OCI-M1 (cell line): ENCODE measurements around the gene CTNNA1.
"Not testable (repeated sequence)": the region's sequence is repeated elsewhere in the genome, so short reads cannot be mapped to it uniquely, and the experiment has no call there.

Experiments used
- DNase-seq: peaks from one replicate; lab custom pipeline; 2025; lab: John Stamatoyannopoulos, UW

The CTNNA1 gene

GRCh38 chr5:138809391-138809790 lies 56.2 kb downstream of the CTNNA1 start:
- no peak for DNase-seq

DNA sequence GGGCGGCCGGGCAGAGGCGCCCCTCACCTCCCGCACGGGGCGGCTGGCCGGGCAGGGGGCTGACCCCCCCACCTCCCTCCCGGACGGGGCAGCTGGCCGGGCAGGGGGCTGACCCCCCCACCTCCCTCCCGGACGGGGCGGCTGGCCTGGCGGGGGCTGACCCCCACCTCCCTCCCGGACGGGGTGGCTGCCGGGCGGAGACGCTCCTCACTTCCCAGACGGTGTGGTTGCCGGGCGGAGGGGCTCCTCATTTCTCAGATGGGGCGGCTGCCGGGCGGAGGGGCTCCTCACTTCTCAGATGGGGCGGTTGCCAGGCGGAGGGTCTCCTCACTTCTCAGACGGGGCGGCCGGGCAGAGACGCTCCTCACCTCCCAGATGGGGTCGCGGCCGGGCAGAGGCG lies 57.6 kb downstream of the CTNNA1 start:
- DNase-seq: not testable (repeated sequence)

DNA sequence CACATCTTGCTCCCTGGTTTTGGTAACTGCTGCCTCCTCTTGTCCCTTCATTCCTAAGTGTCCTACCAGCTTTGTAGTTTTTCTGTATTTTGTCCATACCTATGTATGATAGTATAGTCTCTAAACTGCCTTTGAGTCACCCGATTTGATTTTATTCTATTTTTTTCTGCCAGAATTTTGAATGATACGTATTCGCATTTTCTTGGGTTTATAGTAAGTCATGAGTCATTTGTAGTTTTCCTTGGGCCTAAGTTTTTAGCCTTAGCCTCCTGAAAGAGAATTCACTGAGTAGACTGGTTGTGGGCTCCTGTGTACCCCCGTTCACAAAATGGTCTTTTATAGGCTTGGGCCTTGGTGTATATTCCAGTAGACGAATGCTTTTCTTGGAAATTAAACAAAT lies 62.3 kb downstream of the CTNNA1 start:
- no peak for DNase-seq

- no peak for DNase-seq
These were observed 64.0 kb downstream of the CTNNA1 start for GRCh38 chr5:138817241-138817640.

- no peak for DNase-seq
These were observed 65.9 kb downstream of the CTNNA1 start for GRCh38 chr5:138819081-138819480.

GRCh38 chr5:138820695-138821094 lies 67.5 kb downstream of the CTNNA1 start:
- DNase-seq: no peak

DNA sequence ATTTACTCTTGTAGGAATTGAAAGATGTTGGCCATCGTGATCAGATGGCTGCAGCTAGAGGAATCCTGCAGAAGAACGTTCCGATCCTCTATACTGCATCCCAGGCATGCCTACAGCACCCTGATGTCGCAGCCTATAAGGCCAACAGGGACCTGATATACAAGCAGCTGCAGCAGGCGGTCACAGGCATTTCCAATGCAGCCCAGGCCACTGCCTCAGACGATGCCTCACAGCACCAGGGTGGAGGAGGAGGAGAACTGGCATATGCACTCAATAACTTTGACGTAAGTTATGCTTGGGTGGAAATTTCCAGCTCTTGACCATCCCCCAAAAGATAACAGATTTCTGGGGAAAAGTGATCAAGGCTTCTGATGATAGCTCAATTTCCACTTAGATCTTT lies 71.3 kb downstream of the CTNNA1 start:
- peak; percentile 37 for DNase-seq

- peak; percentile 56 for DNase-seq
These were observed 72.0 kb downstream of the CTNNA1 start for GRCh38 chr5:138824924-138825863.

- DNase-seq: no peak
These were observed 75.3 kb downstream of the CTNNA1 start for GRCh38 chr5:138828556-138828955.

DNA sequence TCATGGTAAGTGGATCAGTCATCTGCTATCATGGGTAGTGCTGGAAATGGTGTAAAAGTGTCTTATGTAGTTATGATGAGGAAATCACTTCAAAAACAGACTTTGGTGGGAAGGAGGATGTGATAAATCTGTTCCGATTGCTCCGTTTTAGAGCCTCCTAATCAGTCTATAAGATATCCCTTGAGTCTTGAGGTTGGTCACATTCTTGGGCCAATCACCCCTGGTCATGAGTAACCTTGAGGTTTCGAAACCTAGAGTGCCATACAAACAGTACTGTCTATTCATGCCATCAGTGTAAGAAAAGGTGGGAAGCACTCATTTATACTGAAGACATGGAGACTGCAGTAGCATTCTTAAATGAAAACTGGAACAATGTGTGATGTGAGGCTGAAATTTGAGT lies 76.1 kb downstream of the CTNNA1 start:
- DNase-seq: no peak

DNA sequence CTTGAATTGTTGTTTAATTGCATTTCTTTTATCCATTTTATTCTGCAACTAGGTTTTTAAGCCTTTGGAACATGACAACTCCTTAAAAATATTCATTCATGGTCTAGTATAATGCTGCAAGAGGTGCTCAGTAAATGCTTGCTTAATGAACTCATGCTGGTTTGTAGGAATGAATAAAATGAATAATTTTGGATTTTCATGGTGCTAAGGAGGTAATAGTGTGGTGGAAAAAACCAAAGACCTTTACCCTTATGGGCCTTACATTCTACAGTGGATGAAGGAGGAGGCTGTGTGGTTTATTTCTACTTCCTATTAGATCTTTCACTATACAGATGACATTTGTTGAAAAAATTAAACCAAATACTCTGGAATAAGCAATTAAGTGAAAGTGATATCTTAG lies 78.5 kb downstream of the CTNNA1 start:
- no peak for DNase-seq

- DNase-seq: peak; percentile 52
These were observed 79.0 kb downstream of the CTNNA1 start for GRCh38 chr5:138832218-138832617.

DNA sequence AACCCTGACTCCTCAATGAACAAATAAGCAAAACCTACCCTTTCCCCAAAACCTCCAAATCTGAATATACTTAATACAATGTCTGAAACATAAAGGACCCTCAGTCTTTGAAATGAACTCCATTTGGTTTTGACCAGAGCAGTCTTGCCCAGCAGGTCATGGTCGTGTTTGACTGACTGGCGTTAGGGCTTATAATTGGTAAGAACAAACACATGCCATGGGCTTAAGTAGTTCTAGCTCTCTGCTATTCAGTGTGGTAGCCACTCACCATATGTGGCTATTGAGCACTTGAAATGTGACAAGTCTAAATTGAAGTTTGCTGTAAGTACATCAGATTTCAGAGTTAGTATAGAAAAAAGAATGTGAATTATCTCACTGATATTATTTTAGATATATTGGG lies 79.9 kb downstream of the CTNNA1 start:
- DNase-seq: no peak

DNA sequence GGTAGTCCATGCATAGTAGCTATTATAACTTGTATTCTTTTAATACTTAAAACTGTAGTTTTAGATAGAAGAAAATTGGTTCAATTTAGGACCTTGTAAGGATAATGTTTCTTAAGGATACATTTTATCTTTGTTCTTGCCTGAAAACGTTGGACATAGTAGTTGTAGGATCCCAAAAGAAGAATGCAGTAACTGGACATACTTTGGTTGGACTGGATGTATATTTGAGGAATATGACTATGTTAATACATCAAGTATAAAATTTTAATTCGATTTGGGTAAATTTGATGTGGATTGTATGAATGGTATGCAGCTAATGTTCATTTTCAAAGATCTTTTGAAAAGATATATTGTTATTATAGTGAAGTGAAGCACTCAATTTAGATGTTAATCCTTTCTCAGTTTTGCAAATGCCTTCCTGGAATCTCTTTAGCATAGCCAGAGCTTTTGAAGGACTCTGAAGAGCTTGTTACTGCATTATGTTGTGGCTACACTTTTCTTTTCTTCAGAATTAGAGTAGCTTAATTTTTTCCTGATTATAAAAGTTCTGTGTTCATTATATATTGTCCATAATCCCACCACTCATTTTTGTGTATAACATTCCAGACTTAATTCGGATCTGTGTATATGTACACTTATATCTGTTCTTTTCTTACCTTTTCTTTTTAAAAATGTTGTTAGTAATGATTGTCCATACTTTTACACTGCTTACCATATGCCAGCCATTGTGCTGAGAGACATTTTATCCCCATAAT lies 80.7 kb downstream of the CTNNA1 start:
- DNase-seq: no peak

DNA sequence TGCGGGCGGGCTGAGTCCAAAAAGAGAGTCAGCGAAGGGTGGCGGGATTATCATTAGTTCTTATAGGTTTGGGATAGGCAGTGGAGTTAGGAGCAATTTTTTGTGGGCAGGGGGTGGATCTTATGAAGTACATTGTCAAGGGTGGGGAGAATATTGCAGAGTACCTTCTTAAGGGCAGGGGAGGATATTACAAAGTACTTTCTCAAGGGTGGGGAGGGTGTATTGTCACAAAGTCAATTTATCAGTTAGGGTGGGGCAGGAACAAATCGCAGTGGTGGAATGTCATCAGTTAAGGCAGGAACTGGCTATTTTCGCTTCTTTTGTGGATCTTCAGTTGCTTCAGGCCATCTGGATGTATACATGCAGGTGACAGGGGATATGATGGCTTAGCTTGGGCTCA lies 81.6 kb downstream of the CTNNA1 start:
- DNase-seq: not testable (repeated sequence)

DNA sequence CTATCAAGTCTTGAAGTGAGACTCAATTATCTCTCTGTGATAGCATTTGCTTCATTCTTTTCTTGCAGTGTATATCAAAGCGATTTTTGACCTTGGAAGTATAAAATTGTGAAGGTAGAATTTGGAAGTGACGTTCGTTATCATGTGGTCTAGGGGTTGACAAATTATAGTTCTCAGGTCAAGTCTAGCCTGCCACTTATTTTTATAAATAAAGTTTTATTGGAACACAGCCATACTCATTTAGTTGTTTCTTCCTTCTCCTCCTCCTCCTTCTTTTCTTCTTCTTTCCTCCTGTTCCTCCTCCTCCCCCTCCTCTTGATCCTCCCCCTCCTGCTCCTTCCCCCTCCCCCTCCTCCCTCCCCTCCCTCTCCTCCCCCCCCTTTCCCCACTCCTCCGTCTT lies 83.9 kb downstream of the CTNNA1 start:
- no peak for DNase-seq

DNA sequence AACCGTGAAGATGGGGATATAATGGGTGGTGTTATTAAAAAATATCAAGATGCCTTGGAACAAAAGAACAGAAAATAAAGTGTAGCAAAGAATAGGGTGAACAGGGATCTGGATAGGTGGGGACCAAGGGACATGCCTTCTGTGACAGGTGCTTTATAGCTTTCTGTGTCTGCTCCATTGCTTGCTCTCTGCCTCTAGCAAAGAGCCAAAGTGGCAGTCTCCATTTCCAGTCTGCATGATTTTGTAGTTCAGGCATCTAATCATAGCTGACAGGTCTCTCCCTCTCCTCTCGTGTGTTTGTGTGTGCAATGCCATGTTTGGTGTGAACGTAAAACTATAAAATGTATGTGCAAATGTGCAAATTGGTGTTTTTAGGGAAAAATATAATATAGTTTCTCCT lies 86.9 kb downstream of the CTNNA1 start:
- no peak for DNase-seq

DNA sequence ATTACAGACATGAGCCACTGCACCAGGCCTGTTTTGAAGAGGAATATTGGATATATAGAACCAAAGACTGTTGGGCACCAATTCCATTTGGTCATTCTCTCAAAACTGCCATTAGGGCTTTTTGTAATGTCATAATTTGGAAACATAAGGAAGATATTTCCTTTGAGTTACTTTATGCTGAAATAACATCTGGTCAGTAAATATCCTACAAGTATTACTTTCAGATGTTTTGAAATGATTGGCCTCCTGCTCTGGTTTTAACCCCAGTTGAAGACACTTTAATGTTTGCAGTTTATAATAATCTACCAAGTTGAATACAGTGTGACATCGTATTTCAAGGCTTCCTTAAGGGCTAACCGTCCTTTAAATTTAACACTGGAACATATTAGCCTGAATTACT lies 88.3 kb downstream of the CTNNA1 start:
- no peak for DNase-seq

DNA sequence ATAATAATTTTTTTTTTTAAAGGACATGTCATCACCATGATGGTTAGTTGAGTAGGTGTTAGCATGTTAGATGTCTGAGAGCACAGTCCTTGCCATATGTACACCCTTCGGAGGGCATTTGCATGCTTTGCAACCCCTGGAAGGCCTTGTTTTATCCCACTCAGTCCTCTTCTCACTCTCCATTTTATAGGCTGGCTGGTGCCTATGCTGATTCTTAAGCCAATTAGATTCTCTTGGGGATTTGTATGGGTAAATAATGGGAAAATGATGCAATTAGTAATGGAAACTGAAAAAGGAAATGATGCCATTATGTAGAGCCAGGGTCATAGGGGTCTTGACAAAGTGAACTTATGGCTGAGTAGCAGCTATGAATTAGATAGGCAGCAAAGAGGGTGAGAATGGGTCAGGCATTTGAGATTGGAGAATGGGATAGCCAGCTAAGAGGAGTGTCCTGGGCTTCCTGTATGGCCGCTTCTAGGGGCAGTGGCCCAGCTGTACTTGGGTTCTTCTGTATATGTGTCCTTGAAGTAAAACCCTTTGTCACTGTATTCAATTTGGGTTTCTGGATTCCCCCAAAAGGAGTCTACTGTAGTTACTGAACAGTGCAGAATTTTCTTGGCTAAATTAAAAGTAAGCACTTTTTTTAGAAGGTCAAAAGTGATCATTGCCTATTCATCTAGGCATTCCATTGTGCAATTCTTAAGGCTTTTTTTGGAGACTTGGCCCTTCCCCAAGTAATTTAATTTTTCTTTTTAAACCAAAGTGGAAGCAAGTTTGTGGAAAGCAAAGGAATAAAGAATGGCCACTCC lies 90.3 kb downstream of the CTNNA1 start:
- no peak for DNase-seq

DNA sequence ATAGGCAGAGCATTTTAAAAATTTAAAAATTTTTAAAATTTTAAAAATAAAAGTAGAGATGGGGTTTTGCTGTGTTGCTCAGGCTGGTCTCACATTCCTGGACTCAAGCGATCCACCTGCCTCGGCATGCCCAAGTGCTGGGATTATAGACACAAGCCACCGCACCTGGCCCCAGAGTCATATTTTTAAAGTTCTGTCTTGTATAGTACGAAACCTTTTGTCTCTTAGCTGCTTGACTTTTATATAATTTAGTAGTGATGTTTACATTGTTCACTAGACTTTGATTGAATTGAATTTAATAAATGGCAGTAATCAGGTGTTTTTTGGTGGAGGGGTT lies 90.9 kb downstream of the CTNNA1 start:
- no peak for DNase-seq

GRCh38 chr5:138844812-138845513 lies 91.7 kb downstream of the CTNNA1 start:
- no peak for DNase-seq

DNA sequence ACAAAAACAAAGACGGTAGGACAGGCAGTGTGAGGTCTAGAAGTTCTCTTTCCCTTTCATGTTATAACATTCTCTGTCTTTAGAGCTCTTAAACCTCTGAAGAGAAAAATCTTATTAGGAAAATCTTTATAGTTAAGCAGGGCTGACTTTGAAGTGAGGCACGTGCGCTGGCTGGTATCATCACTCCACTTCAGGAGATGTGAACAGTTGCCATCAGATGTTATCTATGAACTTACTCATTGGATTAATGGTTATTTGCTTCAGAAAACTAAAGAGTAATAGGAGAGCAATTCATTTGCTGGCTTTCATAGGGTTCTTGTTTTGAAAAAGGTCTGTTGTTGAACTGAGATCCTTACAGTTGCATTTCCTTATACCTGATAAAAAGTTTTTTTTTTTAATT lies 96.2 kb downstream of the CTNNA1 start:
- no peak for DNase-seq
